Naive thymus-derived CD4-positive, alpha-beta T cell (primary cell): ENCODE data around the gene HS3ST3A1. TPM values are rescaled to one million over a fixed set of nuclear protein-coding genes. Genes with fewer than 3 reads are reported as not detected.

ENCODE experiments used
- ATAC-seq: fragments of 150-1000 bp; cut with Tn5 transposase; 2 replicates; pipeline ENCODE4 v1.10.0; 2021; ENCODE audit warnings: mild to moderate bottlenecking, moderate library complexity
- CTCF ChIA-PET: fragments of 350-600 bp; sonication (Branson Sonifier 250); formaldehyde crosslinking; loops from one replicate; lab custom pipeline; 2021; ENCODE audit warnings: antibody characterized with exemption; lab: Charles Lee
- POLR2A ChIA-PET: fragments of 350-600 bp; sonication (Branson Sonifier 250); formaldehyde crosslinking; loops from one replicate; lab custom pipeline; 2021; ENCODE audit warnings: antibody characterized with exemption, inconsistent platforms; lab: Charles Lee
- DNase-seq, 9 donors: peaks; one replicate each; pipeline versions ENCODE4 v3.0.0 to v3.0.0-alpha.2; 2020 to 2022; ENCODE audit warnings: mixed read lengths in 1 of 9
- H3K27ac ChIP-seq: one replicate; pipeline ENCODE4 v1.7.0; 2013; ENCODE audit warnings: mild to moderate bottlenecking, low read depth, low read length, moderate library complexity
- H3K27me3 ChIP-seq, 2 donors: one replicate each; pipeline ENCODE4 v1.7.0; 2013; ENCODE audit warnings: low read length in 2 of 2, mild to moderate bottlenecking in 2 of 2, moderate library complexity in 2 of 2; ENCODE audit not compliant: control insufficient read depth in 2 of 2, insufficient read depth in 2 of 2
- H3K36me3 ChIP-seq, 3 experiments: 1 replicate in 2 of 3; 2 replicates in 1 of 3; pipeline ENCODE4 v1.7.0; 2013; ENCODE audit warnings: low read length in 3 of 3, mild to moderate bottlenecking in 3 of 3, moderate library complexity in 1 of 3; ENCODE audit not compliant: insufficient read depth in 3 of 3, control insufficient read depth in 2 of 3
- H3K4me1 ChIP-seq, 2 donors: one replicate each; pipeline ENCODE4 v1.7.0; 2013; ENCODE audit warnings: low read length in 2 of 2, mild to moderate bottlenecking in 2 of 2, moderate library complexity in 1 of 2; ENCODE audit not compliant: control insufficient read depth in 2 of 2, insufficient read depth in 2 of 2
- H3K4me3 ChIP-seq: 2 replicates; pipeline ENCODE4 v1.7.0; 2013; ENCODE audit warnings: mild to moderate bottlenecking, low read length
- H3K9me3 ChIP-seq, 3 experiments: 1 replicate in 2 of 3; 2 replicates in 1 of 3; pipeline ENCODE4 v1.7.0; 2013; ENCODE audit warnings: low read length in 3 of 3; ENCODE audit not compliant: control insufficient read depth in 2 of 3
- H3K27ac Mint-ChIP-seq, 9 donors: one replicate each; pipeline ENCODE4 v1.8.0; 2020 to 2022; ENCODE audit warnings: mixed read lengths in 9 of 9, mild to moderate bottlenecking in 8 of 9, moderate library complexity in 5 of 9, inconsistent platforms in 2 of 9
- H3K27me3 Mint-ChIP-seq, 5 donors: one replicate each; pipeline ENCODE4 v1.8.0; 2021 to 2022; ENCODE audit warnings: mixed read lengths in 5 of 5, mild to moderate bottlenecking in 1 of 5
- H3K36me3 Mint-ChIP-seq, 5 donors: one replicate each; pipeline ENCODE4 v1.8.0; 2020 to 2022; ENCODE audit warnings: mixed read lengths in 5 of 5, mild to moderate bottlenecking in 3 of 5, inconsistent platforms in 1 of 5
- H3K4me1 Mint-ChIP-seq, 7 donors: one replicate each; pipeline ENCODE4 v1.8.0; 2020 to 2022; ENCODE audit warnings: mixed read lengths in 7 of 7, mild to moderate bottlenecking in 3 of 7, inconsistent platforms in 1 of 7
- H3K4me3 Mint-ChIP-seq, 10 donors: one replicate each; pipeline ENCODE4 v1.8.0; 2020 to 2022; ENCODE audit warnings: mild to moderate bottlenecking in 10 of 10, mixed read lengths in 10 of 10, moderate library complexity in 6 of 10, inconsistent platforms in 2 of 10
- H3K9me3 Mint-ChIP-seq, 11 donors: one replicate each; pipeline ENCODE4 v1.8.0; 2020 to 2022; ENCODE audit warnings: mixed read lengths in 11 of 11, mild to moderate bottlenecking in 4 of 11, inconsistent platforms in 1 of 11, moderate library complexity in 1 of 11
- intact Hi-C, 2 donors: fragments of 100-400 bp; cut with micrococcal nuclease; formaldehyde crosslinking; loops; one replicate each; pipeline ENCODE4 v1.15.1; 2023
- polyA plus RNA-seq, 2 donors: library from polyadenylated mRNA; unstranded; fragments of 300-500 nt; fragmentation: Illumina TruSeq; gene quantifications; one replicate each; pipeline ENCODE4 v1.2.3, GENCODE V29; 2021
- total RNA-seq, 6 experiments: library from RNA in 5 of 6; stranded (reverse) in 5 of 6; gene quantifications; 1 replicate in 5 of 6; 2 replicates in 1 of 6; pipeline ENCODE4 v1.2.3 and lab custom pipeline; 2021 to 2026

Gene HS3ST3A1
- total and polyA plus RNA-seq, 7 experiments from 2014 or later, result 0.87 to 4.2 (median 3.6) TPM; not detected in 2

GRCh38 chr17:13581925-13582324 is 19.8 kb downstream of the HS3ST3A1 start:
- Mint-ChIP-seq H3K4me3 (no peak overlapping the region), H3K9me3 (peaks cover 0 to 5% (median under 1%) of the 10 kb centered on the region in 11 donors), H3K36me3 (no peaks in the 10 kb centered on the region), H3K4me1 (no peaks in the 10 kb centered on the region), H3K27me3 (peaks cover 4 to 21% (median 10%) of the 10 kb centered on the region in 5 donors), H3K27ac (no peak overlapping the region)
- CTCF ChIA-PET, result no interaction called here
- Histone ChIP-seq H3K27ac (no peak overlapping the region), H3K36me3 (no peaks in the 10 kb centered on the region), H3K9me3 (no peaks in the 10 kb centered on the region), H3K4me3 (no peak overlapping the region), H3K27me3 (no peaks in the 10 kb centered on the region), H3K4me1 (no peaks in the 10 kb centered on the region)
- POLR2A ChIA-PET, result interaction anchor here (0.5 kb wide), 1 partner anchor 21 kb away, joined by 4 read pairs; no protein-coding TSS in a partner anchor
- intact Hi-C loops, result no loop called here
- no peak for DNase-seq
- no peak for ATAC-seq

DNA sequence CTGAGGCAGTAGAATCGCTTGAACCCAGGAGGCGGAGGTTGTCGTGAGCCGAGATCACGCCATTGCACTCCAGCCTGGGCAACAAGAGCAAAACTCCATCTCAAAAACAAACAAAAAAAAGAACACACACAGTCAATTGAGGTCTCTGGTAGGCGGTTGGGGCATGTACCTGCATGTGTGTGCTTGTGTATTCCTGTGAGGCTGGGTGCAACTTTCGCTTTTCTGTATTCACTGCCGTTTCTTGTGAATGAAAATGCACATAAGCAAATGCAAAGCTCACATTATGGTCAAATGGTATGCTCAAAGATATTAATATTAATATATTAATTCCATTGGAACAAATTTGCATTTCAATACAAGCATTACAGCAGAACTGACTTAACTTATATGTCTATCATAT is 20.9 kb downstream of the HS3ST3A1 start:
- Histone ChIP-seq H3K27me3 (no peaks in the 10 kb centered on the region), H3K27ac (no peak overlapping the region), H3K4me3 (no peak overlapping the region), H3K9me3 (no peaks in the 10 kb centered on the region), H3K36me3 (no peaks in the 10 kb centered on the region), H3K4me1 (no peaks in the 10 kb centered on the region)
- DNase-seq (no peak), ATAC-seq (no peak)
- Mint-ChIP-seq H3K4me1 (no peaks in the 10 kb centered on the region), H3K4me3 (no peak overlapping the region), H3K36me3 (peaks cover 0 to 8% (median 0%) of the 10 kb centered on the region in 5 donors), H3K27me3 (peaks cover 4 to 21% (median 13%) of the 10 kb centered on the region in 5 donors), H3K9me3 (peaks cover 0 to 12% (median 4%) of the 10 kb centered on the region in 11 donors), H3K27ac (no peak overlapping the region)
- CTCF ChIA-PET, result no interaction called here
- intact Hi-C loops, result no loop called here
- POLR2A ChIA-PET, result no interaction called here

DNA sequence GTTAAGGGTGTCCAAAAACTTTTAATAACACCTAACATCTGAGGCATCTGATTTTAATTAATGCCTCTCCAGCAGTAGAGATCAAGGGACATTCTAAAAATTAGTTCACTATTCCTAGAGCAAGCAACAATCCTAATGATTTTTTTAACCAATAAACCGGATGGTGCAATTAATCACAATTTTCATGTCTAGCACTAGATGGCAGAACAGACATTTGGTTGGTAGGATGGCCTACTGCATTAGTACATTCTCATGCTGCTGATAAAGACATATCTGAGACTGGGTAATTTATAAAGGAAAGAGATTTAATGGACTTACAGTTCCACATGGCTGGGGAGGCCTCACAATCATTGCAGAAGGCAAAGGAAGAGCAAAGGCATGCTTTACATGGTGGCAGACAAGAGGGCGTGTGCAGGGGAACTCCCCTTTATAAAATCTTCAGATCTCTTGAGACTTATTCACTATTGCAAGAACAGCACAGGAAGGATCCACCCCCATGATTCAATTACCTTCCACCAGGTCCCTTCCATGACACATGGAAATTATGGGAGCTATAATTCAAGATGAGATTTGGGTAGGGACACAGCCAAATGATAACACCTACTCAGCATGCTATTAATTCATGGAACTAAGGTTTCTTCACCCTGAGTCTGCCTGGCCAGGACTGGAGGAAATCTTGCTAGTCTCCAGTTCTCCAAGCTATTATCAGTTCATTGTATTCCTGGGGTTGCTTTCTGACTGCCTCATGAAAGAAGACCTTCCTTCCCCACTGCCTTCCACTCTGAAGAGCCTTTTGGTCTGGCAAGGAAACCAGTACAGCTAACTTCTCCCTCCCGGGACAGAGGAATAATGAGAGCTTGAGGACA is 24.8 kb downstream of the HS3ST3A1 start:
- DNase-seq (no peak), ATAC-seq (no peak)
- H3K9me3 ChIP-seq, result no peaks in the 10 kb centered on the region
- no peaks in the 10 kb centered on the region for H3K27me3 ChIP-seq
- H3K4me1 Mint-ChIP-seq, result no peaks in the 10 kb centered on the region
- ChIA-PET POLR2A (no interaction called here), CTCF (no interaction called here)
- H3K4me1 ChIP-seq, result no peaks in the 10 kb centered on the region
- no peak overlapping the region for H3K4me3 Mint-ChIP-seq
- no peaks in the 10 kb centered on the region for H3K36me3 ChIP-seq
- peaks cover 0 to 20% (median 5%) of the 10 kb centered on the region in 11 donors for H3K9me3 Mint-ChIP-seq
- peaks cover 0 to 19% (median 0%) of the 10 kb centered on the region in 5 donors for H3K36me3 Mint-ChIP-seq
- peaks cover 1 to 47% (median 33%) of the 10 kb centered on the region in 5 donors for H3K27me3 Mint-ChIP-seq
- H3K4me3 ChIP-seq, result no peak overlapping the region
- H3K27ac ChIP-seq, result no peak overlapping the region
- H3K27ac Mint-ChIP-seq, result no peak overlapping the region
- intact Hi-C loops, result no loop called here

DNA sequence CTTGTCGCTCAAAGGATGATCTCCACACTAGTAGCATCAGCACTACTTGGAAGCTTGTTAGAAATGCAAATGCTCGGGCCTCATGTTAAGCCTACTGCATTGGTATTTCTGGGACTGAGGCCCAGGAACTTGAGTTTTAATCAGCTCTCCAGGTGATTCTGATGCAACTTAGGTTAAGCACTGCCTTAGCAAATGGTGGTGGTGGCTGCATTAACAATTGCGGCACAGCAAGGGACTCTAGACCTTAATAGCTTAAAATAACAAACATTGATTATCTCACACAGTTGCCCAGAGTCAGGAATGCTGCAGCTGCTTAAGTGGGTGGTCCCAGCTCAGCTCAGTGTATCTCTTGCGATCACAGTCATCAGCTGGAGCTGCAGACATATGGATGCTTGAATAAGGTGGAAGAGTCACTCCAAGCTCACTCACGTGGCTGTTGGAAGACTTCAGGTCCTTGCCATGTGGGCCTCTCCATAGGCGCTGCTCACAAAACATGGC is 25.8 kb downstream of the HS3ST3A1 start:
- ChIA-PET POLR2A (no interaction called here), CTCF (interaction anchor here (0.6 to 1.1 kb wide), 3 partner anchors 20 to 1209 kb away, joined by 3 to 5 read pairs (median 3); no protein-coding TSS in a partner anchor)
- Histone ChIP-seq H3K27ac (no peak overlapping the region), H3K27me3 (no peaks in the 10 kb centered on the region), H3K9me3 (no peaks in the 10 kb centered on the region), H3K36me3 (no peaks in the 10 kb centered on the region), H3K4me1 (no peaks in the 10 kb centered on the region), H3K4me3 (no peak overlapping the region)
- Mint-ChIP-seq H3K36me3 (peaks cover 0 to 19% (median 0%) of the 10 kb centered on the region in 5 donors), H3K4me1 (no peaks in the 10 kb centered on the region), H3K4me3 (no peak overlapping the region), H3K27me3 (peaks cover 0 to 49% (median 40%) of the 10 kb centered on the region in 5 donors), H3K27ac (no peak overlapping the region), H3K9me3 (peaks cover 0 to 20% (median 5%) of the 10 kb centered on the region in 11 donors)
- intact Hi-C loops, result no loop called here
- ATAC-seq, result no peak
- no peak for DNase-seq

- intact Hi-C loops, result no loop called here
- no peak overlapping the region for H3K4me3 Mint-ChIP-seq
- no peak for DNase-seq
- ATAC-seq, result no peak
- no peak overlapping the region for H3K27ac ChIP-seq
- H3K4me1 Mint-ChIP-seq, result no peaks in the 10 kb centered on the region
- H3K4me1 ChIP-seq, result no peaks in the 10 kb centered on the region
- H3K27me3 ChIP-seq, result no peaks in the 10 kb centered on the region
- no peaks in the 10 kb centered on the region for H3K9me3 ChIP-seq
- no peaks in the 10 kb centered on the region for H3K36me3 ChIP-seq
- H3K9me3 Mint-ChIP-seq, result peaks cover 0 to 20% (median 5%) of the 10 kb centered on the region in 11 donors
- H3K36me3 Mint-ChIP-seq, result peaks cover 0 to 19% (median 0%) of the 10 kb centered on the region in 5 donors
- H3K27ac Mint-ChIP-seq, result no peak overlapping the region
- peaks cover 0 to 49% (median 40%) of the 10 kb centered on the region in 5 donors for H3K27me3 Mint-ChIP-seq
- CTCF ChIA-PET, result interaction anchor here (0.6 to 1.1 kb wide), 3 partner anchors 20 to 1209 kb away, joined by 3 to 5 read pairs (median 3); no protein-coding TSS in a partner anchor
- POLR2A ChIA-PET, result no interaction called here
- H3K4me3 ChIP-seq, result no peak overlapping the region
Measured at GRCh38 chr17:13575466-13575865, 26.3 kb downstream of the HS3ST3A1 start.

GRCh38 chr17:13572581-13572980 is 29.1 kb downstream of the HS3ST3A1 start:
- H3K9me3 Mint-ChIP-seq, result peaks cover 0 to 20% (median 5%) of the 10 kb centered on the region in 11 donors
- H3K9me3 ChIP-seq, result no peaks in the 10 kb centered on the region
- ChIA-PET POLR2A (no interaction called here), CTCF (no interaction called here)
- no peaks in the 10 kb centered on the region for H3K4me1 Mint-ChIP-seq
- no peaks in the 10 kb centered on the region for H3K4me1 ChIP-seq
- H3K36me3 ChIP-seq, result no peaks in the 10 kb centered on the region
- intact Hi-C loops, result no loop called here
- no peak overlapping the region for H3K27ac Mint-ChIP-seq
- no peak for DNase-seq
- no peak overlapping the region for H3K4me3 ChIP-seq
- peaks cover 0 to 19% (median 0%) of the 10 kb centered on the region in 5 donors for H3K36me3 Mint-ChIP-seq
- no peak for ATAC-seq
- H3K27me3 Mint-ChIP-seq, result peaks cover 0 to 56% (median 40%) of the 10 kb centered on the region in 5 donors
- no peak overlapping the region for H3K27ac ChIP-seq
- H3K27me3 ChIP-seq, result no peaks in the 10 kb centered on the region
- no peak overlapping the region for H3K4me3 Mint-ChIP-seq
